ENCODE data around the gene RPS6KA3. TPM values are rescaled to one million over a fixed set of nuclear protein-coding genes. Genes with fewer than 3 reads are reported as not detected.
"Not testable (repeated sequence)": the region's sequence is repeated elsewhere in the genome, so short reads cannot be mapped to it uniquely, and the experiment has no call there.

The RPS6KA3 gene
- total RNA-seq, 4 donors from 2014 or later = 22.3 to 43.2 (median 34.5) TPM

DNA sequence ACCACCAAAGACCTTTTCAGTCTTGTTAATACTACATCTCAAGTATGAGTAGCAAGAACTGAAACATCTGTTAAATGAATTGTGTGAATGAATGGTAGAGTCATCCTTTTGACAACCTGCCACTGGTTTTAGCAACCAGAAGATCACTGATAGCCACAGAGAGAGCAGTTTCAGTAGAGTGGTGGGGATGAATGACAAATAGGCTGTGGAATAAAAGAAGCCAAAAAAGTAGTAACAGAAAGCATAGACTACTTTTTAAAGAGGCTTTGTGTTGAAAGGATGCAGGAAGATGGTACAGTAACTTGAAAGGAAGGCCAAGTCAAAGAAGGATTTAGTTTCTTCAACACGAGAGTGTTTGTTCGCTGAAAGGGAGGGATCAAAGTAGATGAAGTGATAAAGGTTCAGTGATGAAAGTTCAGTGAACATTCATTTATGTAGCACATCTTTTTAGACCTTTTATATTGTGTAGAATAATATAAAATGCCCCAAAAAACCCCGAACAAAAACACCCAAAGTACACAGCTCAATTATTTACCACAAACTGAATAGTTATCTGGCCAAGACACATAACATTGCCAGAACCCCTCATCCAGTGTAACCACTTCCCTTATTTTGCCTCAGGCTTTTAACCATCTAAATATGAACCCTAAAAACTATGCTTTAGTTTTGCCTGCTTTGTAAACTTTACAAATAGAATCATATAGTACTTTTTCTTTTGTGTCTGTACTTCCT, 84.9 kb downstream of the RPS6KA3 start:
- no peak for DNase-seq (ENCODE audit: low spot score in 2 of 2)
- intact Hi-C loops (cut with DNase I; ENCODE audit: low total_unique reads) = no loop called here
- TF ChIP-seq CTCF (IDR thresholded peaks at IDR 0.05) = no peak
- TF ChIP-seq POLR2A (IDR thresholded peaks at IDR 0.05) = no peak
- H3K4me3 ChIP-seq (ENCODE audit: low read depth, poor library complexity, severe bottlenecking) = no peak overlapping the region
- WGBS, 2 donors = 63 to 67% methylated on average over 3 of the region's 3 CpGs

DNA sequence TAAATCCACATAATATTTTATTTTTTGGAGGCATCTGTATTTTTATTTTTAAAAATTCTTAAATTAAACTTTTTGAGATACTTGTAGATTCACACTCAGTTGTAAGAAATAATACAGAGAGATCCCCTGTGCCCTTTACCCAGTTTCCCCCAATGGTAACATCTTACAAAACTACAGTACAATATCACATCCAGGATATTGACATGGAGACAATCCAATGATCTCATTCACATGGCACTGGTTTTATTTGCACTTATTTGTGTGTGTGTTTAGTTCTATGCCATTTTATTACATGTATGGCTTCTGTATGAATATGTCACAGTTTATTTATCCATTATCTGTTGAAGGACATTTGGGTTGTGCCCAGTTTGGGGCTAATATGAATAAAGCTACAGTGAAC, 89.6 kb downstream of the RPS6KA3 start:
- DNase-seq (ENCODE audit: low spot score in 2 of 2) = no peak
- no peak overlapping the region for H3K4me3 ChIP-seq (ENCODE audit: low read depth, poor library complexity, severe bottlenecking)
- TF ChIP-seq POLR2A (IDR thresholded peaks at IDR 0.05) = no peak
- TF ChIP-seq CTCF (IDR thresholded peaks at IDR 0.05) = no peak
- intact Hi-C loops (cut with DNase I; ENCODE audit: low total_unique reads) = no loop called here

DNA sequence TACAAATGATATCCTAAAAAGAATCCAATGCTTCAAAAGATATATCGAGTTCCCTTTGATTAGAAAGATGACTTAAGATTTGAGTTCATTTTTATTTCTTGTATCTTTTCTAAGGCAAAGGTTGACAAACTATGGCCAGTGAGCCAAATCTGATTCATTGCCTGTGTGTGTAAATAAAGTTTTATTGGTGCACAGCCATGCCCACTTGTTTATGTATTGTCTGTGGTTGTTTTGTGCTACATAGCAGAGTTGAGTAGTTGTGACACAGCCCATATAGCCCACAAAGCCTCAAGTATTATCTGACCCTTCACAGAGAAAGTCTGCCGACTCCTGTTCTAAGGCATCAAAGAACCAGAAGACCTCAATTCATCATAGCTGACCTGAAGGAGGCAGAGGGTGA, 92.9 kb downstream of the RPS6KA3 start:
- WGBS, 2 donors = 87 to 99% methylated on average over 2 of the region's 2 CpGs

DNA sequence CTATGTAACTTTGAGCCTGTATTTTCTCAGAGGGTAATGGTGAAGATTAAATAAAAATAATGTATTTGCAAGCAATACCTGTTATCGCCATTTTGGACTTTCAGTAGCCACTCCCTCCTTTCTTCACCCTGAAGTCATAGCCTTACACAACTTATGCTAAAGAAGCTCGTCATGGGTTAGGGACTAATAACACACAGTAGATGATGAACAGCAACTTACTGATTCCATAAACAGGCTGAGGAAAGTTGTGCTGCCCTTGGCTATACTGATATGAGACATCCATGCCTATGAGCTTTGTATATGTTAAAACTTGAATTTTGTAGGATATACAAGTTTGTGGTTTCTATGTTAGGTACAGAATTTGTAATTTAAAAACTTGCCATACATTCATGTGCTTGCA, 93.4 kb downstream of the RPS6KA3 start:
- TF ChIP-seq POLR2A (IDR thresholded peaks at IDR 0.05) = no peak
- TF ChIP-seq CTCF (IDR thresholded peaks at IDR 0.05) = no peak
- DNase-seq (ENCODE audit: low spot score in 2 of 2) = no peak
- no peak overlapping the region for H3K4me3 ChIP-seq (ENCODE audit: low read depth, poor library complexity, severe bottlenecking)
- WGBS, 2 donors = 74 to 85% methylated on average over 2 of the region's 2 CpGs
- intact Hi-C loops (cut with DNase I; ENCODE audit: low total_unique reads) = no loop called here

More for the DNA sequence above, 92.9 kb downstream of the RPS6KA3 start:
- no peak overlapping the region for H3K4me3 ChIP-seq (ENCODE audit: low read depth, poor library complexity, severe bottlenecking)
- intact Hi-C loops (cut with DNase I; ENCODE audit: low total_unique reads) = no loop called here
- no peak for TF ChIP-seq POLR2A (IDR thresholded peaks at IDR 0.05)
- no peak for TF ChIP-seq CTCF (IDR thresholded peaks at IDR 0.05)
- no peak for DNase-seq (ENCODE audit: low spot score in 2 of 2)

- no peak for DNase-seq (ENCODE audit: low spot score in 2 of 2)
- 86 to 96% methylated on average over 3 of the region's 3 CpGs for WGBS, 2 donors
- TF ChIP-seq POLR2A (IDR thresholded peaks at IDR 0.05) (no peak), CTCF (IDR thresholded peaks at IDR 0.05) (no peak)
- intact Hi-C loops (cut with DNase I; ENCODE audit: low total_unique reads) = no loop called here
- no peak overlapping the region for H3K4me3 ChIP-seq (ENCODE audit: low read depth, poor library complexity, severe bottlenecking)
Measured at GRCh38 chrX:20171887-20172286, 94.8 kb downstream of the RPS6KA3 start.

DNA sequence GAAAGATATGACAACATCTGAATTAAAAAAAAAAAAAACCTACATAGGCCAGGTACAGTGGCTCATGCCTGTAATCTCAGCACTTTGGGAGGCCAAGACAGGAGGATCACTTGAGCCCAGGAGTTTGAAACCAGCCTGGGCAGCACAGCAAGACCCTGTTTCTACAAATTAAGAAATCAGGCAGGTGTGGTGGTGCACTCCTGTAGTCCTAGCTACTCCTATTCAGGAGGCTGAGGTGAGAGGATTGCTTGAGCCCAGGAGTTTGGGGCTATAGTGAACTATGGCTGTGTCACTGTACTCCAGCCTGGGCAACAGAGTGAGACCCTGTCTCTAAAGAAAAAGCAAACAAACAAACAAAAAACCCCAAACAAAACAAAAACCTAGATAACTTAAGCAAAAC, 104.2 kb downstream of the RPS6KA3 start:
- DNase-seq (ENCODE audit: low spot score in 2 of 2); intact Hi-C loops (cut with DNase I; ENCODE audit: low total_unique reads); H3K4me3 ChIP-seq (ENCODE audit: low read depth, poor library complexity, severe bottlenecking): not testable (repeated sequence)

Data from lower leg skin (tissue), 4 donors.